CD14-positive monocyte (primary cell): ENCODE data around the gene HAUS7. TPM values are rescaled to one million over a fixed set of nuclear protein-coding genes. Genes with fewer than 3 reads are reported as not detected.
A peak's percentile ranks its signal among the peaks of the same experiment; 100 is the strongest.

Experiments
- DNase-seq, 3 donors: peaks; one replicate each; pipeline ENCODE4 v3.0.0-alpha.2; 2011 to 2022
- H2AFZ ChIP-seq: 2 replicates; pipeline ENCODE4 v1.6.0; 2012; ENCODE audit warnings: mild to moderate bottlenecking, low read depth, low read length, inconsistent platforms; ENCODE audit not compliant: insufficient read depth, poor library complexity, severe bottlenecking
- H3K27ac ChIP-seq, 2 donors: 1 replicate in 1 of 2; 2 replicates in 1 of 2; pipeline ENCODE4 v1.5.1; 2012 to 2013; ENCODE audit warnings: low read length in 2 of 2, control low read depth in 1 of 2, inconsistent platforms in 1 of 2, low read depth in 1 of 2, mild to moderate bottlenecking in 1 of 2
- H3K27me3 ChIP-seq, 2 donors: one replicate each; pipeline versions ENCODE4 v1.6.0 to v1.6.1; 2011 to 2013; ENCODE audit warnings: low read length in 2 of 2; ENCODE audit not compliant: control insufficient read depth in 2 of 2, insufficient read depth in 2 of 2
- H3K36me3 ChIP-seq, 2 donors: replicated peaks in 1 of 2; 1 replicate in 1 of 2; 2 replicates in 1 of 2; pipeline versions ENCODE4 v1.5.1 to v1.6.1; 2012 to 2013; ENCODE audit warnings: low read length in 2 of 2, control low read depth in 1 of 2, inconsistent platforms in 1 of 2, mild to moderate bottlenecking in 1 of 2; ENCODE audit not compliant: insufficient read depth in 2 of 2, control insufficient read depth in 1 of 2
- H3K4me1 ChIP-seq, 2 donors: 1 replicate in 1 of 2; 2 replicates in 1 of 2; pipeline versions ENCODE4 v1.5.1 to v1.6.1; 2012 to 2013; ENCODE audit warnings: low read length in 2 of 2, control low read depth in 1 of 2, inconsistent platforms in 1 of 2, mild to moderate bottlenecking in 1 of 2, moderate library complexity in 1 of 2; ENCODE audit not compliant: insufficient read depth in 2 of 2, control insufficient read depth in 1 of 2
- H3K4me2 ChIP-seq: replicated peaks from 2 replicates; pipeline ENCODE3; 2012; ENCODE audit warnings: low read length, moderate library complexity, mild to moderate bottlenecking; ENCODE audit not compliant: poor library complexity, severe bottlenecking; ENCODE audit errors: extremely low read depth
- H3K4me3 ChIP-seq, 3 experiments: fragments of 200-600 bp in 1 of 3; sonication (generic) in 1 of 3; replicated peaks in 1 of 3; 1 replicate in 2 of 3; 2 replicates in 1 of 3; pipeline ENCODE4 v1.5.1; 2011 to 2013; ENCODE audit warnings: low read length in 3 of 3, mild to moderate bottlenecking in 3 of 3, control low read depth in 2 of 3, low read depth in 2 of 3, inconsistent platforms in 1 of 3, moderate library complexity in 1 of 3
- H3K79me2 ChIP-seq: 2 replicates; pipeline ENCODE4 v1.6.0; 2012; ENCODE audit warnings: mild to moderate bottlenecking, control low read depth, inconsistent platforms, low read length, moderate library complexity; ENCODE audit not compliant: insufficient read depth
- H3K9ac ChIP-seq: 2 replicates; pipeline ENCODE4 v1.6.0; 2017; ENCODE audit warnings: low read length, mild to moderate bottlenecking; ENCODE audit not compliant: insufficient read depth, poor library complexity, severe bottlenecking
- H3K9me3 ChIP-seq, 2 donors: replicated peaks in 1 of 2; 1 replicate in 1 of 2; 2 replicates in 1 of 2; pipeline versions ENCODE4 v1.5.1 to v1.6.1; 2012 to 2013; ENCODE audit warnings: low read length in 2 of 2, control low read depth in 1 of 2; ENCODE audit not compliant: control insufficient read depth in 1 of 2, insufficient read depth in 1 of 2
- H4K20me1 ChIP-seq: 2 replicates; pipeline ENCODE4 v1.6.0; 2012; ENCODE audit warnings: mild to moderate bottlenecking, low read length, control low read depth, moderate library complexity; ENCODE audit not compliant: insufficient read depth
- H3K27ac Mint-ChIP-seq, 7 donors: one replicate each; pipeline ENCODE4 v1.8.0; 2020; ENCODE audit warnings: mild to moderate bottlenecking in 7 of 7, mixed read lengths in 7 of 7, moderate library complexity in 6 of 7, inconsistent platforms in 2 of 7
- H3K27me3 Mint-ChIP-seq, 3 donors: one replicate each; pipeline ENCODE4 v1.8.0; 2021 to 2022; ENCODE audit warnings: low read depth in 3 of 3, mild to moderate bottlenecking in 3 of 3, mixed read lengths in 3 of 3, moderate library complexity in 3 of 3, inconsistent platforms in 1 of 3
- H3K36me3 Mint-ChIP-seq, 2 donors: one replicate each; pipeline ENCODE4 v1.8.0; 2020; ENCODE audit warnings: mixed read lengths in 2 of 2, inconsistent platforms in 1 of 2, mild to moderate bottlenecking in 1 of 2
- H3K4me1 Mint-ChIP-seq: one replicate; pipeline ENCODE4 v1.8.0; 2020; ENCODE audit warnings: mild to moderate bottlenecking, mixed read lengths
- H3K4me3 Mint-ChIP-seq, 2 donors: one replicate each; pipeline ENCODE4 v1.8.0; 2020; ENCODE audit warnings: mild to moderate bottlenecking in 2 of 2, mixed read lengths in 2 of 2, moderate library complexity in 1 of 2
- H3K9me3 Mint-ChIP-seq, 7 donors: one replicate each; pipeline ENCODE4 v1.8.0; 2020 to 2022; ENCODE audit warnings: mixed read lengths in 7 of 7, mild to moderate bottlenecking in 6 of 7, moderate library complexity in 6 of 7, inconsistent platforms in 2 of 7
- CTCF ChIP-seq: fragments of 200-600 bp; IDR thresholded peaks from one replicate; pipeline ENCODE4 v1.8.0; 2022; ENCODE audit warnings: antibody characterized with exemption, mild to moderate bottlenecking
- WGBS: methylation state at CpG from one replicate; pipeline ENCODE4 v1.1.5; 2013; ENCODE audit warnings: missing lambda C conversion rate; ENCODE audit not compliant: insufficient coverage; 5-methylcytosine and 5-hydroxymethylcytosine counted together
- intact Hi-C, 2 donors: fragments of 100-400 bp; cut with micrococcal nuclease; formaldehyde crosslinking; loops; one replicate each; pipeline versions ENCODE4 v1.15.0 to v1.15.1; 2023
- polyA plus RNA-seq, 3 donors: library from polyadenylated mRNA; depleted of rRNA in 1 of 3; unstranded in 2 of 3; stranded (reverse) in 1 of 3; fragments of 300-500 nt in 2 of 3; fragments of >200 nt in 1 of 3; fragmentation: Illumina TruSeq in 2 of 3; gene quantifications; 1 replicate in 2 of 3; 2 replicates in 1 of 3; pipeline ENCODE4 v1.2.3, GENCODE V29; 2012 to 2021

The HAUS7 gene
- polyA plus RNA-seq, 3 donors, result 23.8 to 37.5 (median 26.7) TPM

DNA sequence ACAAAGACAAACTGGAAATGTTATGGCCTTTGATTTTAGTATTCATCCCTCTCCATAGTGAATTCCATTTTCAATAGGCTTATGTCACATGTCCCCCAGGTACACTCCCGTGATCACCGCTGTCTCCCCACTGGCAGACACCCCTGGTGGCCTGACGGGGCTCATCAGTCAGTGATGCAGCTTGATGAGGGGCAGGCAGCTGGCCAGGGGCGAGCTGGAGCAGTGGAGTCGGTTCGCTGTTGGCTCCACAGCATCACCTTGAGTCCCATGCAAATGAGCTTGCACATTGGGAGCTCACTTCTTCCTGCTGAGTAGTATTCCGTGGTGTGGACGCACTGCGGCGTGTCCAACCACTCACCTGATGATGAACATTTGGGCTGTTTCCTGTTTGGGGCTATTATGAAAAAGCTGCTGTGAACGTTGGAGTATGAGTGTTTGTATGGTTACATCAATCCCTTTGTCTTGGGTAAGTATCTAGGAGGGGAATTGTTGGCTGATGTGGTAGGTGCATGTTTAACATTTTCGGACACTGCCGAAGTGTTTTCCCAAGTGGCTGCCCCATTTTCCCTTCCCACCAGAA, 29.7 kb downstream of the HAUS7 start:
- intact Hi-C loops, result no loop called here
- Mint-ChIP-seq H3K27me3 (peaks cover 0 to 7% (median 5%) of the 10 kb centered on the region in 3 donors), H3K27ac (peak overlapping the region in 1 of 7 donors; percentile 37), H3K4me1 (no peaks in the 10 kb centered on the region), H3K36me3 (no peaks in the 10 kb centered on the region), H3K9me3 (peaks cover 0 to 2% (median 0%) of the 10 kb centered on the region in 7 donors), H3K4me3 (no peak overlapping the region)
- no peak for TF ChIP-seq CTCF
- Histone ChIP-seq H2AFZ (no peak overlapping the region), H3K27ac (no peak overlapping the region), H3K4me2 (no peak overlapping the region), H3K79me2 (no peaks in the 10 kb centered on the region), H3K9ac (no peak overlapping the region), H3K4me3 (no peak overlapping the region), H4K20me1 (no peaks in the 10 kb centered on the region), H3K4me1 (no peaks in the 10 kb centered on the region), H3K27me3 (no peaks in the 10 kb centered on the region), H3K36me3 (no peaks in the 10 kb centered on the region), H3K9me3 (no peaks in the 10 kb centered on the region)
- WGBS, result 85% methylated on average over 6 of the region's 13 CpGs
- DNase-seq, result no peak

- H4K20me1 ChIP-seq, result no peaks in the 10 kb centered on the region
- no peaks in the 10 kb centered on the region for H3K4me1 Mint-ChIP-seq
- DNase-seq, result no peak
- peaks cover 0 to 7% (median 5%) of the 10 kb centered on the region in 3 donors for H3K27me3 Mint-ChIP-seq
- no peak overlapping the region for H3K27ac Mint-ChIP-seq
- H3K9me3 Mint-ChIP-seq, result peaks cover 0 to 2% (median 0%) of the 10 kb centered on the region in 7 donors
- no peak overlapping the region for H3K9ac ChIP-seq
- TF ChIP-seq CTCF, result no peak
- H3K4me2 ChIP-seq, result no peak overlapping the region
- H3K4me1 ChIP-seq, result no peaks in the 10 kb centered on the region
- no peaks in the 10 kb centered on the region for H3K36me3 Mint-ChIP-seq
- H3K9me3 ChIP-seq, result no peaks in the 10 kb centered on the region
- H3K4me3 Mint-ChIP-seq, result no peak overlapping the region
- 98% methylated on average over 4 of the region's 4 CpGs for WGBS
- no peak overlapping the region for H3K27ac ChIP-seq
- H2AFZ ChIP-seq, result no peak overlapping the region
- H3K27me3 ChIP-seq, result no peaks in the 10 kb centered on the region
- no peaks in the 10 kb centered on the region for H3K36me3 ChIP-seq
- intact Hi-C loops, result no loop called here
- no peaks in the 10 kb centered on the region for H3K79me2 ChIP-seq
- no peak overlapping the region for H3K4me3 ChIP-seq
Measured at GRCh38 chrX:153439977-153440376, 30.4 kb downstream of the HAUS7 start.
